ENCODE measurements around the gene SLIT3.

GRCh38 chr5:168790002-168790635 is 510.8 kb downstream of the SLIT3 start:
- TF ChIP-seq, protein P1, sequence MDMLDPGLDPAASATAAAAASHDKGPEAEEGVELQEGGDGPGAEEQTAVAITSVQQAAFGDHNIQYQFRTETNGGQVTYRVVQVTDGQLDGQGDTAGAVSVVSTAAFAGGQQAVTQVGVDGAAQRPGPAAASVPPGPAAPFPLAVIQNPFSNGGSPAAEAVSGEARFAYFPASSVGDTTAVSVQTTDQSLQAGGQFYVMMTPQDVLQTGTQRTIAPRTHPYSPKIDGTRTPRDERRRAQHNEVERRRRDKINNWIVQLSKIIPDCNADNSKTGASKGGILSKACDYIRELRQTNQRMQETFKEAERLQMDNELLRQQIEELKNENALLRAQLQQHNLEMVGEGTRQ (IDR thresholded peaks at IDR 0.05; ENCODE audit: borderline replicate concordance, low read depth, low read length): no peak
- no peak for TF ChIP-seq SIN3A (IDR thresholded peaks at IDR 0.05; ENCODE audit: borderline replicate concordance, low read depth, low read length)
- TF ChIP-seq, protein P2, sequence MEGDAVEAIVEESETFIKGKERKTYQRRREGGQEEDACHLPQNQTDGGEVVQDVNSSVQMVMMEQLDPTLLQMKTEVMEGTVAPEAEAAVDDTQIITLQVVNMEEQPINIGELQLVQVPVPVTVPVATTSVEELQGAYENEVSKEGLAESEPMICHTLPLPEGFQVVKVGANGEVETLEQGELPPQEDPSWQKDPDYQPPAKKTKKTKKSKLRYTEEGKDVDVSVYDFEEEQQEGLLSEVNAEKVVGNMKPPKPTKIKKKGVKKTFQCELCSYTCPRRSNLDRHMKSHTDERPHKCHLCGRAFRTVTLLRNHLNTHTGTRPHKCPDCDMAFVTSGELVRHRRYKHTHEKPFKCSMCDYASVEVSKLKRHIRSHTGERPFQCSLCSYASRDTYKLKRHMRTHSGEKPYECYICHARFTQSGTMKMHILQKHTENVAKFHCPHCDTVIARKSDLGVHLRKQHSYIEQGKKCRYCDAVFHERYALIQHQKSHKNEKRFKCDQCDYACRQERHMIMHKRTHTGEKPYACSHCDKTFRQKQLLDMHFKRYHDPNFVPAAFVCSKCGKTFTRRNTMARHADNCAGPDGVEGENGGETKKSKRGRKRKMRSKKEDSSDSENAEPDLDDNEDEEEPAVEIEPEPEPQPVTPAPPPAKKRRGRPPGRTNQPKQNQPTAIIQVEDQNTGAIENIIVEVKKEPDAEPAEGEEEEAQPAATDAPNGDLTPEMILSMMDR (IDR thresholded peaks at IDR 0.05): no peak
- no peak for TF ChIP-seq TCF12 (IDR thresholded peaks at IDR 0.05)
- no peak for TF ChIP-seq TAF1 (IDR thresholded peaks at IDR 0.05; ENCODE audit: borderline replicate concordance, low read depth, low read length)
- TF ChIP-seq POLR2AphosphoS5 (IDR thresholded peaks at IDR 0.05; ENCODE audit: low read depth, low read length): no peak
- TF ChIP-seq, protein P3, sequence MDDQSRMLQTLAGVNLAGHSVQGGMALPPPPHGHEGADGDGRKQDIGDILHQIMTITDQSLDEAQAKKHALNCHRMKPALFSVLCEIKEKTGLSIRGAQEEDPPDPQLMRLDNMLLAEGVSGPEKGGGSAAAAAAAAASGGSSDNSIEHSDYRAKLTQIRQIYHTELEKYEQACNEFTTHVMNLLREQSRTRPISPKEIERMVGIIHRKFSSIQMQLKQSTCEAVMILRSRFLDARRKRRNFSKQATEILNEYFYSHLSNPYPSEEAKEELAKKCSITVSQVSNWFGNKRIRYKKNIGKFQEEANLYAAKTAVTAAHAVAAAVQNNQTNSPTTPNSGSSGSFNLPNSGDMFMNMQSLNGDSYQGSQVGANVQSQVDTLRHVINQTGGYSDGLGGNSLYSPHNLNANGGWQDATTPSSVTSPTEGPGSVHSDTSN (IDR thresholded peaks at IDR 0.05): no peak

Data from SK-N-SH (cell line).